PC-3 (cell line): ENCODE results near the gene SRGAP1. TPM values are rescaled to one million over a fixed set of nuclear protein-coding genes. Genes with fewer than 3 reads are reported as not detected.

Experiments used
- ATAC-seq: fragments of 200-7000 bp; cut with Tn5 transposase; 2 replicates; pipeline ENCODE4 v1.9.1; 2020; ENCODE audit warnings: mild to moderate bottlenecking, moderate library complexity
- BruUV-seq: library from RNA; stranded (reverse); fragments of 400-500 nt; replicated peaks from 2 replicates; lab custom pipeline; 2021; lab: Mats Ljungman, UMichigan
- CTCF ChIA-PET: fragments of 300-600 bp; sonication (Branson Sonifier 250); formaldehyde crosslinking; loops from one replicate; lab custom pipeline; 2022; ENCODE audit warnings: antibody characterized with exemption; lab: Charles Lee
- POLR2A ChIA-PET: fragments of 300-600 bp; sonication (Branson Sonifier 250); formaldehyde crosslinking; loops from one replicate; lab custom pipeline; 2022; ENCODE audit warnings: antibody characterized with exemption; ENCODE audit not compliant: unreplicated experiment; lab: Charles Lee
- DNase-seq: peaks from one replicate; pipeline ENCODE4 v3.0.0-alpha.2; 2015
- H2AFZ ChIP-seq: fragments of 300-600 bp; sonication (generic); 2 replicates; pipeline ENCODE4 v1.6.0; 2016; ENCODE audit warnings: antibody characterized with exemption, low read length
- H3F3A ChIP-seq: fragments of 300-600 bp; sonication (generic); one replicate; pipeline ENCODE4 v1.6.0; 2017; ENCODE audit warnings: antibody characterized with exemption, low read length, control low read depth, mild to moderate bottlenecking; ENCODE audit not compliant: unreplicated experiment
- H3K27ac ChIP-seq: fragments of 300-600 bp; sonication (generic); 2 replicates; pipeline ENCODE4 v1.5.1; 2016; ENCODE audit warnings: mild to moderate bottlenecking, low read length
- H3K27me3 ChIP-seq: fragments of 300-600 bp; sonication (generic); 2 replicates; pipeline ENCODE4 v1.6.1; 2016; ENCODE audit warnings: low read length, mixed read lengths
- H3K36me3 ChIP-seq: fragments of 300-600 bp; sonication (generic); 2 replicates; pipeline ENCODE4 v1.6.1; 2016; ENCODE audit warnings: low read depth, mixed run types, low read length, mixed read lengths
- H3K4me1 ChIP-seq: fragments of 300-600 bp; sonication (generic); 2 replicates; pipeline ENCODE4 v1.5.1; 2016; ENCODE audit warnings: low read length; ENCODE audit not compliant: insufficient read depth
- H3K4me2 ChIP-seq: fragments of 300-600 bp; sonication (generic); 2 replicates; pipeline ENCODE4 v1.6.0; 2016; ENCODE audit warnings: low read length
- H3K4me3 ChIP-seq: fragments of 300-600 bp; sonication (generic); 2 replicates; pipeline ENCODE4 v1.5.1; 2016; ENCODE audit warnings: mild to moderate bottlenecking, low read length, mixed read lengths
- H3K79me2 ChIP-seq: fragments of 300-600 bp; sonication (generic); 2 replicates; pipeline ENCODE4 v1.6.1; 2017; ENCODE audit warnings: low read length, mixed read lengths
- H3K9ac ChIP-seq: fragments of 300-600 bp; sonication (generic); 2 replicates; pipeline ENCODE4 v1.6.0; 2016; ENCODE audit warnings: mild to moderate bottlenecking, low read length
- H3K9me2 ChIP-seq: fragments of 300-600 bp; sonication (generic); replicated peaks from 2 replicates; pipeline ENCODE4 v1.6.1; 2016; ENCODE audit warnings: mixed run types, low read length, mixed read lengths
- H3K9me3 ChIP-seq: fragments of 300-600 bp; sonication (generic); 2 replicates; pipeline ENCODE4 v1.6.1; 2016; ENCODE audit warnings: low read length, mixed read lengths
- H4K20me1 ChIP-seq: fragments of 300-600 bp; sonication (generic); 2 replicates; pipeline ENCODE4 v1.6.1; 2016; ENCODE audit warnings: low read length, mixed read lengths
- CTCF ChIP-seq: fragments of 300-600 bp; sonication (generic); conservative IDR thresholded peaks from 2 replicates; pipeline ENCODE4 v1.5.1; 2017; ENCODE audit warnings: antibody characterized with exemption, low read depth, mild to moderate bottlenecking, low read length
- EZH2 ChIP-seq: fragments of 300-600 bp; sonication (generic); IDR thresholded peaks from one replicate; pipeline ENCODE4 v1.6.1; 2017; ENCODE audit warnings: antibody characterized with exemption, mild to moderate bottlenecking, low read length; ENCODE audit not compliant: unreplicated experiment
- EZH2phosphoT487 ChIP-seq: fragments of 300-600 bp; sonication (generic); IDR thresholded peaks from 2 replicates; pipeline ENCODE4 v1.6.1; 2018; ENCODE audit warnings: mild to moderate bottlenecking, antibody characterized with exemption, low read length, borderline replicate concordance
- intact Hi-C: fragments of 100-400 bp; cut with micrococcal nuclease; formaldehyde crosslinking; loops from 2 replicates; pipeline ENCODE4 v1.9.0; 2023
- total RNA-seq: library from RNA; depleted of rRNA; stranded (reverse); fragments of >200 nt; gene quantifications from 2 replicates; pipeline ENCODE4 v1.2.3, GENCODE V29; 2014; rRNA removed

Gene SRGAP1
- total RNA-seq, 1 experiment from 2014 or later, result 11.0 TPM

DNA sequence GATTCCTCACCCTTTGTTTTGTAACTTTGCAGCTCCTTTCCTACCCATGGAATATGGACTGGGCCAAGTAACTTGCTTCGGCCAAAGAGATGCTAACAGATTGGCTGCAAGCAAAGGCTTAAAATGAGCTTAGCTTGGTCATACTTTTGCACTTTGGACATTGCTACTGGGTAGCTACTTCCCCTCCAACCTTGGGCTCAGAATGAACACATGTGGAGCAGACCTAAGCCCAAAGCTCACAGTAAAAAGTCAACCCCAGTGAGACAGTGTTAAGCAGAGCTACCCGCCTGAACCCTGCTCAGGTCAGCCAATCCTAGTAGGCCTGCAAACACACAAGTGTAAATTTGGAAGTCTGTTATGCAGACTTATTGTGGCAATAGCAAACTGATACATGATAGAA is 363.0 kb downstream of the SRGAP1 start:
- DNase-seq (no peak), ATAC-seq (no peak)
- H3F3A ChIP-seq, result no peaks in the 10 kb centered on the region
- no peak overlapping the region for H3K9ac ChIP-seq
- H3K9me2 ChIP-seq, result no peaks in the 10 kb centered on the region
- no peak overlapping the region for H3K4me3 ChIP-seq
- ChIA-PET CTCF (no interaction called here), POLR2A (no interaction called here)
- no peak overlapping the region for H3K4me2 ChIP-seq
- no peak overlapping the region for H2AFZ ChIP-seq
- no peaks in the 10 kb centered on the region for H3K27me3 ChIP-seq
- H3K36me3 ChIP-seq, result peaks cover 3% of the 10 kb centered on the region; the same call in 1 of the 2 replicates
- no TSS peak for BruUV-seq
- H3K4me1 ChIP-seq, result no peaks in the 10 kb centered on the region
- no peak overlapping the region for H3K27ac ChIP-seq
- no peaks in the 10 kb centered on the region for H3K9me3 ChIP-seq
- H4K20me1 ChIP-seq, result no peaks in the 10 kb centered on the region
- TF ChIP-seq EZH2 (no peak), CTCF (no peak), EZH2phosphoT487 (no peak)
- intact Hi-C loops, result no loop called here
- H3K79me2 ChIP-seq, result no peaks in the 10 kb centered on the region

Other genes starting within 250 kb of the SRGAP1 start
- gene DPY19L2, start 176.2 kb upstream of the SRGAP1 start, total RNA-seq, result 0.33 and 0.98 TPM in 2 replicates
- gene RXYLT1, start 64.8 kb upstream of the SRGAP1 start, total RNA-seq, result 12.7 and 23.8 TPM in 2 replicates